Forelimb muscle (tissue), 1 donor: ENCODE measurements around the gene FRYL. TPM values are rescaled to one million over a fixed set of nuclear protein-coding genes. Genes with fewer than 3 reads are reported as not detected.
"Not testable (repeated sequence)": the region's sequence is repeated elsewhere in the genome, so short reads cannot be mapped to it uniquely, and the experiment has no call there.

ENCODE experiments used
- DNase-seq: peaks from one replicate; pipeline ENCODE4 v3.0.0-alpha.2; 2013; ENCODE audit warnings: low read depth
- polyA plus RNA-seq: library from polyadenylated mRNA; unstranded; fragments of 120-200 nt; gene quantifications from one replicate; pipeline ENCODE4 v1.2.1, GENCODE V29; 2013; ENCODE audit not compliant: insufficient read length

FRYL gene
- polyA plus RNA-seq, 1 donor: 24.8 TPM

DNA sequence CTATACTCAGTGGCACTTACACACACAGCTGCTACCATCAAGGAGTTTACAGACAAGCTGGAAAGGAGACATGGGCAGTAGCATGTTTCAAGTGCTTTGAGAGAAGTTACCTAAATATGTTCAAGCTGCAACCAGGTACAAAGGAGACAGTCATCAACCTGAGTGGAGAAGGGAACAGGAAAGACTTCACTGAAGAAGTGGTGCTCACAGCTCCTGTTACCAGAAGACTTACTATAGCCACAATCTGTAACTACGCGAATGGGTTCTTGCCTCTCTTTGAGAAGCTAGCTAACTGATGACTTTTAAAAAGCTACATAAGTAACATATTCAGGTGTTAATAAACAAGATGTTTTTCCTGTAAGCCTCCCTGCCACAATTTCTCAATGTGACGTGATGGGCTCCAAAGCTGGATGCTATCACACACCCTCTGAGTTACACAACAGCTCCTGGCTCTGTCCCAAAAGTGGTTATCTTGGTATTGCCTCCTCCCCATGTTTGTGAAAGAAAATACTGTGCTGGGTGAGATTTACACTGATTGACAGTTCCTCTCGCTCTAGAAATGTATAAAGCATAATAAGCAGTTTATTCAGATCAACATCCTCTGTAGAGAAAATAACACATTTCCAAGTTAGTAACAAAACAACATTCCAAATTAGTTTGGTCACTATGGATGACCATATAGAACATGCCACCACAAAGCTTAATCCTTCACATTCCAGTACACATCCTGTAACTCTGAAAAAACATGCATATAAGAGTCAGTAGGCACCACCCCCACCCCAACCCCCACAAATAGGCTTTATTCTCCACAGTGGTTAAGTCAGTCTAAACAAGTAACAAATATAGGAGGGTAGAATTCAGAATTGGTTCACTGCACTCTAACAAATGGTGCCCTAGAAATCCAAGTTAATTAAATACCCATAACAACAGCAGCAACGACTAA lies 81.8 kb downstream of the FRYL start:
- DNase-seq: no peak

DNA sequence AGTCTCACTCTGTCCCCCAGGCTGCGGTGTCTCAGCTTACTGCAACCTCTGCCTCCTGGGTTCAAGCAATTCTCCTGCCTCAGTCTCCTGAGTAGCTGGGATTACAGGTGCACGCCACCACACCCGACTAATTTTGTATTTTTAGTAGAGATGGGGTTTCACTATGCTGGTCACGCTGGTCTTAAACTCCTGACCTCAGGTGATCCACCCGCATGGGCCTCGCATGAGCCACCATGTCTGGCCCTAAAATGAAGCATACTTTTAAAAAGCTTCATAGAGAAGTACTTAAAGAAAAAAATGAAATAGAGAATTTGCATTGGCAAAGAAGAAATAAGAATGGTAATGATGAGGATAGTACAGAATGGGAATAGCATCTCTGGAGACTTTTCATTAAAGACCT lies 82.6 kb downstream of the FRYL start:
- DNase-seq: not testable (repeated sequence)

DNA sequence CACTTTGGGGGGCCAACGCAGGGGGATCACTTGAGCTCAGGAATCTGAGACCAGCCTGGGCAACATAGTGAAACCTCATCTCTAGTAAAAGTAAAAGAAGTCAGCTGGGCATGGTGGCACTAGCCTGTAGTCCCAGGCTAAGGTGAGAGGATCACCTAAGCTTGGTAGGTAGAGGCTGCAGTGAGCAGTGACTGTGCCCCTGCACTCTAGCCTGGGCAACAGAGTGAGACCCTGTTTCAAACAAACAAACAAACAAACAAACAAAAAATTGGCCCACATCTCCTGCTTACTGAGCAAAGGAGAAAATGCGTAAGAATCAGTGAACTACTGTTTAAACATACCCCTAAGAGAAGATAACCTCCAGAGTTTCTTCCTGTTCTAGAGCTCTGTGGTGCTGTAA lies 85.3 kb downstream of the FRYL start:
- DNase-seq: no peak

DNA sequence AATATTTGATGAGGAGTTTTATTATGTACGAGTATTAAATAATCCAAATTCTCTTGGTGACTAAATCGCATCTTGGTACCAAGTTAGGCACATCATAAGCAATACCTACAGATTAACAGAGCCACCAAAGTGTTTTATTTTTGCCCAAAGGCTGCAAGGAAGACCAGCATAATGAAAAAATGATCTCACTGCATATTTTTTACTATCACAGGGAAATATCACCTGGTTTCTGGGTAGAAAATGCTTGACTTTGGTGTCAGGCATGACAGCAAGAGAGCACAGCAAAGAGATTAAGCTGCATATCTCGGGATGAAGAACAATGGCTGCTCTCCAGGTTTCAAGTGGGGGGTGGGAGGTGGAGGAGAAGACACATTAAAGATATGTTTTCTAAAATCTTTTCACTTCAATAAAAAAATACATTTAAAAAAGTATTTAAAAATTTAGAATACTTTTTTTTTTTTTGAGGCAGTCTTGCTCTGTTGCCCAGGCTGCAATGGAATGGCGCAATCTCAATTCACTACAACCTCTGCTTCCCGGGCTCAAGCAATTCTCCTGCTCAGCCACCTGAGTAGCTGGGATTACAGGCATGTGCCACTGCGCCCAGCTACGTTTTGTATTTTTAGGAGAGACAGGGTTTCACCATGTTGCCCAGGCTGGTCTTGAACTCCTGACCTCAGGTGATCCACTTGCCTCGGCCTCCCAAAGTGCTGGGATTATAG lies 86.1 kb downstream of the FRYL start:
- DNase-seq: no peak

DNA sequence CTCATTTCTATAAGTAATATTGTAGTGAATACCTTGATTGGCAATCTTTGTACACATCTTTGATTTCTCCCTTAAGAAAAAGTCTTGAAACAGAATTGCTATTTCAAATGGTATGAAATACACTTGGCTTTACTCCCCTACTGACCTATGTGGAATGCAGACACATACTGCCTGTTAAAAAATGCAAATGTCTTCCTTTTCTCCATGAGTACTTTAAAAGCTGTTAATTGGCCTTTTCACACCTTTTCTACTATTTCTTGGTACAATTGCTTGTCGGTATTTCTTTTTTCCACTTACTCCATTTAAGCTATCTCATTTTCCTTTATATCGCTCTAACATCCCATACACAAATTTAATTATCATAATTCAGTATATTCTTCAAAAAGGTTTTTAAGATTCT lies 87.2 kb downstream of the FRYL start:
- DNase-seq: no peak

DNA sequence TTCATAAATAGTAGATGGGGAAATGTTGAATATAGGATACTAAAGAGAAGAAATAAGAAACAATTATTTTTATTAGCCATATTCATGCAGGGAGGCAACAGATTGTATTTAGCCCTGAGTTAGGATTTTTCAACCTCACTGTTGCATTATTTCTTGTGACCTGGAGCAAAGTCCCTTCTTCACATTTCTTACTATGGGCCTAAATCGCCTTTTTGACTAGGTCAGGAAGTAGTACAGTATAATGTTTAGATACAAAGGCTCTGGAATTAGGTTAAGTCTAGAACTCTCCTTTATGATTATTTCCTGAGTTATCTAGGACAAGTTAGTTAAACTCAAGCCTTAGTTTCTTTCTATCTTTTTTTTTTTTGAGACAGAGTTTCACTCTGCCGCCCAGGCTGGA lies 88.0 kb downstream of the FRYL start:
- no peak for DNase-seq

DNA sequence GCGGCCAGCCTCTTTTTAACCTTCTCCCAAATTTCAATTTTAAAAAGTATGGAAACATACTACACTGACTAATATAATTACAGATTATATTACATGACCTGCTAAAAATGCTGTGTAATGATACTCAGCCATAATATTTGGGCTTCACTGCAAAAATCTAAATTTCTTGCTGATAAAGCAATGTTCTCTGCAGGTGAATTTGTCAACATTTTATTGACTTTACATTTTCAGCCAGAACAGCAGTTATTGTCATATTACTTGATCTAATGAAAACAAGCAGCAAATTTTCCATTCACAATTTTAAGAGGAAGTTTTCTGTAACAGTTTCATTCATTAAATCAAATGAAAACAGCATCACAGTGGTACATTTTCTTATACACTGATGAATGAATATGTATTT lies 91.1 kb downstream of the FRYL start:
- no peak for DNase-seq

DNA sequence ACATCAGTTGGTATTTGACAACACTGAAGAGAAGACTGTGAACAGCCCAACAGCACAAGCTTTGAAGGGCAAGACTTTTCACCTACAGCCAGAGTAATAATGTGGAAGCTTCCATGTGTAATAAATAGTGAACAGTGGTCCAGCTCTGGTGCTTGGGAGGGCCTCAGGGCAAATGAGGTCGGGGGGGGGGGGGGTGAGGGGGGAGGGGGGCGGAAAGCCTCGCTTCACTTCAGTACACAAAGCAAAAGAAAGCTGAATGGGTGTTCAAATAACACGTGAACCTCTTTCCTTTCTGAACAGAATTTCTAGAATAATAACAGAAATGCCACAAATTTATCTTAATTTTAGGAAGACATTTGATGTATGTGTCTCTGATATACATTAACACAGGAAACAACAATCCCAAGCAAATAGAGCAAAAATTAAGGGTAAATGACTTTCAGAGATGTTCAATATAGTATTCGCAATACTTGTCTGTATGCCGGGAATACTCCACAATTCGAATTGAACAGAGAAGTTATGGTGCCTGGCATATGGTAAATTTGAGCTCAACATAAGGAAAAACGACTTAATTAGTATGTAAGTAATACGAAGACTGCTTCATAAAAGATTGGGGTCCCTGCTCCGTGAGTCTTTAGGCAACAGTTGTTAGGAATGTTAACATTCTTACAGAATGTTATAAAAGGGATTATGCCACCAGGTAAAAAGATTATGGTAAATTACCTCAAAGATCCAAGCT lies 92.6 kb downstream of the FRYL start:
- DNase-seq: no peak

DNA sequence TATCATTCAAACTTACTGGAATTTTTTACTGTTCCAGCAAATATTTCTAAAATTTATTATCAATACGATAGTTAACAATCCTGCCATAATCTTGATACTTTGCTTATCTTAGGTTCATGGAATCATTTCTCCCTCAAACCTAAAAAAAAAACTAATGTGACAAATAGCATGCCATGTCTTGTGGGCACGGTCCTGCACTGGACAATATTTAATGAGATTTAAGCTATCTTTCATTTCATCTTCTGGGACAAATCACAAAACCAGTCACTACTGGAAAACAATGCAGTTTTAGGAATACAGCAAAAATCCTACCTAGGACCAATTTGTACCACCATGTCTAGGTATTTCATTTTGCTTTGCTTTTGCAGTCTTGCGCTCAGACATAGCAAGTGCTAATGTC lies 93.7 kb downstream of the FRYL start:
- DNase-seq: no peak

DNA sequence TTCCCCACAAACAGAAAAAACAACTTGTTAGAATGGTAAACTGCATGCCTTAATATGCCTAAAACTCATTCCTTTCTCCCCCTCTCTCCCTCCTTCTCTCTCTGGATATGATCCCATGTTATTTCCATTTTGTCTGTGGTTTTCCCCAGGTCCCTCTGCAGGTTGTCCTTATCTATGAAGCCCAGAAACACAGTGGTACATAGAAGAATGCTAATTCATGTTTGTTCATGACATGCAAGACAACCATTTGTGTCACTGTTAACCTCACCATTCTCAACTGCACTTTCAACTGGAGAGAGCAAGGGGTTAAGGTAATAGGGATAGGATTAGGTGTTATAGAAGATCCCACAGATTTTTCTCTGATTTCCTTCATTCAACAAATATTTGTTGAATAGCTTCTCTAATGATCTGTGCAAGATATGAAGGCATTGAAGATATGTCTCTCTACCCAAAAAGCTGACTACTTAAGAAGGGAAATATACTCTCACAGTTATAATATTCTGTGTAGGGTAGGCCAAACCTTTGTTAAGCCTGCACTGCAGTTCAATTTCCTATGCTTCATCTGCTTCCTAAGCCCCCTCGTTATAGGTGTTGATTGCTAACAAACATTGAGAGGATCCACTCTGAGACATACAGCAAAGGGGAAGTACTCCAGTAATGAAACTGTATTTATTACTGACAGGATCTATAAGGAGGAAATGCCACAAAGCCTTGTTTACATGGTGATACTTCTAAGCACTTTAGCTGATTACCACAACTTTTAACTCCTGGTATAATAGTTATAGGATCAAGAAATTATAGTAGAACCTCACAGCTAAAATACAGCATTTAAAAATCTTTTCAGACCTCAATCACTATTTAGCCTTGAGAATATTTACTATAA lies 96.1 kb downstream of the FRYL start:
- DNase-seq: no peak

DNA sequence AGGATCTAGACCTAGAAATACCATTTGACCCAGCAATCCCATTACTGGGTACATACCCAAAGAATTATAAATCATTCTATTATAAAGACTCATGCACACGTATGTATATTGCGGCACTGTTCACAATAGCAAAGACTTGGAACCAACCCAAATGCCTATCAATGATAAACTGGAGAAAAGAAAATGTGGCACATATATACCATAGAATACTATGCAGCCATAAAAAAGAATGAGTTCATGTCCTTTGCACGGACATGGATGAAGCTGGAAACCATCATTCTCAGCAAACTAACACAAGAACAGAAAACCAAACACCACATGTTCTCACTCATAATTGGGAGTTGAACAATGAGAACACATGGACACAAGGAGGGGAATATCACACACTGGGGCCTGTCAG lies 97.2 kb downstream of the FRYL start:
- not testable (repeated sequence) for DNase-seq

DNA sequence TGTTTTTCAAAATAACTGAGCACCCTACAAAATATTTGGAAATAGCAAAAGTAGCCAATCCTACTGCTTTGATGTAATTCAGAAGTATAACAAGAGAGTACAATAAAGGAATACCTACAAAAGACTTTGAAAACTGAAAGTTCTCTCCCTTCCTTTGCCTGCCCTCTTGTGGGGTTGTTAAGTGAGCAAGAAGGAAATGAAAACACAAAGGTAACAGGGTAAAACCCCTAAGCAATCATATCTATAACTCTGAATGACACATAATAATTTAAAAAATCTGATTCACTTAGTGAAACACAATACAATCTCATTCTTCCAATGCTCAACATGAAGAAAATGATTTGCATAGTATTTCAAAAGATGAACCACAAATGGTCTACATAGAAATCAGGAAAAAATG lies 98.2 kb downstream of the FRYL start:
- DNase-seq: no peak

DNA sequence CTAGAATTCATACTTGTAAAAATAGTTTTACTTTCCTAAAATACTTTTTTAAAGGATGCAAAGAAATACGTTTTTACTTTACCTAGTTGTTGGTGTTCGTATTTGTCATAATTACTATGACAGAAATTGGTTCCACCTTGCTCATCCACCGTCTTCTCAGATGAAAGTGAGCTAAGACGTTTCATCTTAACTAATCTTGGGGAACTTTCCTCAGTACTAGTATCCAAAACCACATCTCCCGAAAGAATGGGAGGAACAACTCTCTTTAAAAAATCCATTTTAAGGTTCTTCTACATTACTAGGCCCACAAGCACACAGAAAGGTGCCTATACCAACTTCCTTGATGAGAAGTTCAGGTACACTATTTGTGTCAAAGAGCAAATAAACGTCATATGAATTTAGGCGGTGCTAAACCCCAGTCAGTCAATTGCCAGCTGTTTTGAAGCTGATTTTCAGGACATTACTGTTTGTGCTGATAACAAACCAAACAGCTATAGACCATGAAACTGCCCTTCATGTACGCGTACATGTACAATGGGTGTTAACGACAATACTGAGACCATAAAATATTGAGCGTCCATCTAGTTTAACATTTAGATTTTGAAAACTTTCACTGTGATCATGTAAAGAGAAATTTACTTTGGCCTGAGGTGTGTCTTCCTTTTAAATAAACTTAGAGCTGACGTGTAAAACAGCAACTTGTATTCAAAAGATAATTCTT lies 99.1 kb downstream of the FRYL start:
- no peak for DNase-seq

DNA sequence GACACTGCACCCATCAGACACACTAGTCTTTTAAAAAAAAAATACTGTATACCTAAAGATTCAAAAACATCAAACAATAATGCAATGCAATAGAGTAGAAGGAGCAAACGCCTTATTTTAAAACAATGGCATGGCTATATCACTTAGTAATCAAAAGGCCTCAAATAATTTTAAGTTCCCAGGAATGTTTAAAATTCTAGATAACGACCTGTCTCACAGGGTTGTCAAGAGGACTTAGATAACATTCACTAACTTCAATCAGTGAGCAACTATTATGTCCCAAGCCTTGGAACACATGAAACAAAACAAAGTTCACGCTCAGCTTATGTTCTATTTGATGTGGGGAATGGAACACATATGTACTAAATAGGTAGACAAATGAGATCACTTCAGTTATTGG lies 106.5 kb downstream of the FRYL start:
- DNase-seq: no peak

DNA sequence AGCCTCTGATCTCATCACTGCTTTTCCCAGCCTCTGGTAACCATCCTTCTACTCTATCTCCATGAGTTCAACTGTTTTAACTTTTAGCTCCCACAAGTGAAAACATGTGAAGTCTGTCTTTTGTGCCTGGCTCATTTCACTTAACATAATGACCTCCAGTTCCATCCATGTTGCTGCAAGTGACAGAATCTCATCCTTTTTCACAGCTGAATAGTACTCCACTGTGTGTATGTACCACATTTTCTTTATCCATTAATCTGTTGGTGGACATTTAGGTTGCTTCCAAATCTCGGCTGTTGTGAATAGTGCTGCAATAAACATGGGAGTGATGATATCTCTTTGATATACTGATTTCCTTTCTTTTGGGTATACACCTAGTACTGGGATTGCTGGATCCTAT lies 109.5 kb downstream of the FRYL start:
- DNase-seq: no peak

DNA sequence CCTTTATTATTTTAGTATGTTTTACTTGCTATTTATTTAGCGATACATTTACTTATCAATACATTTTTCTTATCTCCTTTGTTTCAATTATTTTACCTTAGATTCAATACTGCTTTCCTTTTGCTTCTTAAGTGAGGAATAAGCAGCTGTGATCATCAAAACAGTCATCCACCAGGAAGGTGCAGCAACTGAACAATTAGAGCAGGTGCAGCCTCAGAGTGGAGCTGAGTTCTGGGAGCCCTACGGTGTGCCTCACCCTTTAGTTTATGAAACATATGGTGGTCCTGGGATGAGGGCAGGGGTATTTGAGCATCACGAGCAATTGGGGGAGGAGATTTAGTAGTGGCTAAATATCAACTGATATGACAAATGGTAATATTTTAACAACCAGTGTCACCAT lies 111.0 kb downstream of the FRYL start:
- DNase-seq: no peak

DNA sequence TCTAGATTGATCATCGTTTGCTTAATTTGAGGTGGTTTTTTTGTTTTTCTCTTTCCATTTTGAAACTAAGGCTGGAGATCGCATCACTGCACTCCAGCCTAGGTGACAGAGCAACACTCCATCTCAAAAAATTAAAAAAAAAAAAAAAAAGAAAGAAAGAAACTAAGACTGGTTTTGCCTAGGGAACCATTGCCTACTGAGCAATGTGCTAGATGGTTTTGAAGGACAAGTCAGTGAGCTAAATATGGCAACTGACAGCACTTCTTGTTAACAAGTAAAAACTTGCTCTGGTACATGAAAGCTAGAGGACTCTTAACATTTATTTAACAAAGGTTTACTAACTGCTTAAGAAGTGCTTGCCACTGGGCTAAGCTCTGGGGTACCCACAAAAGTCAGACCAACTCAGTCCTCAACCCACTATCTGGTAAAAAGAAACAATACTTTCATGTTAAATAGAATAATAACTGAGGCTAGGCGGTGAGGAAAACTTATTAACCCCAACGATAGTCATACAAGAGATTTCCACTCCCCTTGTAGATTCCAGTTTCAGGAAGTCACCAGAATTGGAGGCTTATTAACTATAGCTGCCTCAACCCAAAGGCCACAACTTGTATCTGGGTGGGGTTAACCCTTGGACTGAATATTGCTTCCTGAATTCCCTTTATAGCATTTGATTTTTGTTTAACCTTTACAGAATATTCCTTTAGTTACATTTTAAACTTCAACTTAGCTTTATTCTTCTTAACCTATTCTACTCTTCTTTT lies 111.6 kb downstream of the FRYL start:
- DNase-seq: no peak

DNA sequence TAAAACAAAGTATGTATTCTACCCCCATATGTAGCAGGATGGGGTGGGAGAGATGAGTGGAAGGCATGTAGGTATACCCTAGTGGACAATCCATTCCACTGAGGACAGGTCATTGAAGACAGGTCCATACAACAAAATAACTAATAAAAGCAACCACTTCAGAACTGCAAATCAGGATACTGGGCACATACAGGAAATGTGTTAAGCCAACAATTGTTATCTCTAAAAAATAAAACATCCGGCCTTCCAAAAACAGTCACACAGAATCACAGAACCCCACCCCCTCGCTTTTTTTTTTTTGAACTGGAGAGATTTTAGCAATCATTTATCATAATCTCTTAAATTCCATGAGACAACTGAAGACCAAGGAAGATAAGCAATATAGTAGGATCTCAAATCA lies 112.9 kb downstream of the FRYL start:
- no peak for DNase-seq

DNA sequence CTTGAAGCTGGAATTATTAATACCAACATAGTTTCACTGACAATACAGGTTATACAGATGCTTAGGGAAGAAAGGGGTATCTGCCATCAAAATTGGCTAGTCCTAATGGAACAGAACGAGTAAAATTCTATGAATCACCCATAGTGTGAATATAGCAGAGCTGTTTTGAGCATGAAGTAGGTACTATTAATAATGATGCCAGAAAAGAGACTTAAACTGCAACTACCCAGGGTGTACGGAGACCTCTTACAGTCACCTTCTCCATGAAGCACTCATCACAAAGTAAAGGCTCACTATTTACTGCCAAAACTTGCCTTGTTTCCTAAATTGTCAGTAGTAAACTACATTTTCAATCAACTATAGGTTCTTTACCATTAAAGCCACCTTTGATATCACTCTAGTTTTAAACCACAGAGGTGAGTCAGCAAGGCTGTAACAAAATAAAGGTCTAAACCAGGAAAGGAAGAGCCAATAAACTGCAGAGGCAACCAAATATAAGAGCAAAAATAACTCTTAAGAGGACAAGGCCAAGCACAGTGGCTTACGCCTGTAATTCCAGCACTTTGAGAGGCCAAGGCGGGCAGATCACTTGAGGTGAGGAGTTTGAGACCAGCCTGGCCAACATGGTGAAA lies 114.4 kb downstream of the FRYL start:
- no peak for DNase-seq

DNA sequence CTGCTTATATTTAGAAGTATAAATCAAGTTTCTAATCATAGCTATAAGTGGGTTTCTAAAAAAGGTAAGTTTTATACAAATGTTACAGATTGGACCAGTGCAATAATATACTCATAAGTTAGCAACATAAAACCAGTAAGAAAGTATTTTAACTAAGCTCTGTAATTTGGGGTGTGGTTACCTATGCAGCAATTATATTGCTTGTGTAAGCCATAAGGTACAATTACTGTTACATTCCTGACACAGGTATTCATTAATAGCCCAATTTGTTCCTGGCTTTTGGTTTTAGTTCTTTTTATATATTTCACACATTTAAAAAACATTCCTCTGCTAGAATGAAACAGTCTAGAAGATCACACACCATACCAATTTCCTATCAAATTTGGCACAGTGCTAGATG lies 115.1 kb downstream of the FRYL start:
- DNase-seq: no peak
